Thyroid gland (tissue), 4 donors: ENCODE measurements around the gene ZNF335. TPM values are rescaled to one million over a fixed set of nuclear protein-coding genes. Genes with fewer than 3 reads are reported as not detected.

Experiments used
- DNase-seq, 2 donors: peaks; one replicate each; pipeline ENCODE4 v3.0.0-alpha.2; 2019
- H3K27ac ChIP-seq, 3 donors: fragments of 200-600 bp; sonication (generic); 1 replicate in 2 of 3; 2 replicates in 1 of 3; pipeline ENCODE4 v1.5.1; 2016 to 2019; ENCODE audit warnings: mild to moderate bottlenecking in 1 of 3, moderate library complexity in 1 of 3
- H3K27me3 ChIP-seq: fragments of 200-600 bp; sonication (generic); one replicate; pipeline ENCODE4 v1.5.1; 2019
- H3K36me3 ChIP-seq, 2 donors: fragments of 200-600 bp; sonication (generic); one replicate each; pipeline ENCODE4 v1.5.1; 2016 to 2019
- H3K4me1 ChIP-seq, 2 donors: fragments of 200-600 bp; sonication (generic); one replicate each; pipeline ENCODE4 v1.5.1; 2017 to 2019
- H3K4me3 ChIP-seq, 3 donors: fragments of 200-600 bp; sonication (generic); replicated peaks in 1 of 3; 1 replicate in 2 of 3; 2 replicates in 1 of 3; pipeline ENCODE4 v1.5.1; 2016; ENCODE audit warnings: mild to moderate bottlenecking in 1 of 3
- H3K9me3 ChIP-seq: fragments of 200-600 bp; sonication (generic); one replicate; pipeline ENCODE4 v1.5.1; 2017
- CTCF ChIP-seq, 6 experiments: fragments of 200-600 bp in 3 of 6; fragments of 450-650 bp in 3 of 6; sonication (generic) in 3 of 6; IDR thresholded peaks; one replicate each; pipeline ENCODE4 v1.5.1; 2016 to 2019; ENCODE audit warnings: antibody characterized with exemption in 6 of 6, mild to moderate bottlenecking in 2 of 6, inconsistent platforms in 1 of 6, moderate library complexity in 1 of 6
- POLR2A ChIP-seq, 2 donors: fragments of 450-650 bp; IDR thresholded peaks; one replicate each; pipeline ENCODE4 v1.6.1; 2017; ENCODE audit warnings: antibody characterized with exemption in 2 of 2, mild to moderate bottlenecking in 2 of 2, moderate library complexity in 1 of 2
- WGBS, 2 donors: methylation state at CpG; one replicate each; pipeline ENCODE4 v1.1.5; 2017; 5-methylcytosine and 5-hydroxymethylcytosine counted together
- intact Hi-C: fragments of 100-400 bp; cut with DNase I; formaldehyde crosslinking; loops from one replicate; pipeline ENCODE4 v1.15.1; 2023
- total RNA-seq, 4 donors: library from RNA; depleted of rRNA; stranded (reverse); fragments of >200 nt; gene quantifications; one replicate each; pipeline ENCODE4 v1.2.3, GENCODE V29; 2016

The ZNF335 gene
- total RNA-seq, 4 donors from 2014 or later: 18.1 to 31.6 (median 25.6) TPM

- Histone ChIP-seq H3K4me1 (no peaks in the 10 kb centered on the region), H3K9me3 (no peaks in the 10 kb centered on the region), H3K36me3 (peaks cover 6 to 8% of the 10 kb centered on the region in 2 donors), H3K27ac (no peak overlapping the region), H3K4me3 (no peak overlapping the region), H3K27me3 (no peaks in the 10 kb centered on the region)
- intact Hi-C loops: no loop called here
- no peak for DNase-seq
- WGBS, 2 donors: 88 to 90% methylated on average over 13 of the region's 13 CpGs
- TF ChIP-seq CTCF (IDR thresholded peaks at IDR 0.05): no peak
- no peak for TF ChIP-seq POLR2A (IDR thresholded peaks at IDR 0.05)
These were observed 72.8 kb downstream of the ZNF335 start for GRCh38 chr20:45899046-45899835.

Other genes starting within 250 kb of the ZNF335 start
- gene SPINT4, start 249.9 kb downstream of the ZNF335 start, total RNA-seq: not detected
- under 1 TPM in 1 of 4 donors, not detected in 3; 0.94 TPM for gene WFDC3, start 180.3 kb downstream of the ZNF335 start, total RNA-seq
- gene DNTTIP1, start 180.2 kb downstream of the ZNF335 start, total RNA-seq: 10 to 100 TPM; 22.1 to 26.4 (median 24.9) TPM
- gene UBE2C, start 159.6 kb downstream of the ZNF335 start, total RNA-seq: 1 to 10 TPM in 2 of 4 donors, under 1 TPM in 1, not detected in 1; 0.45 to 5.8 (median 2.6) TPM
- gene TNNC2, start 144.9 kb downstream of the ZNF335 start, total RNA-seq: 1 to 10 TPM in 1 of 4 donors, not detected in 3; 1.4 TPM
- gene SNX21, start 138.4 kb downstream of the ZNF335 start, total RNA-seq: 10 to 100 TPM; 41.5 to 54.9 (median 48.8) TPM
- gene ACOT8, start 114.8 kb downstream of the ZNF335 start, total RNA-seq: 10 to 100 TPM; 36.3 to 73.8 (median 50.6) TPM
- 1 to 10 TPM; 2.2 to 4.5 (median 3.9) TPM for gene ZSWIM3, start 114.6 kb downstream of the ZNF335 start, total RNA-seq
- gene ZSWIM1, start 91.0 kb downstream of the ZNF335 start, total RNA-seq: 10 to 100 TPM in 2 of 4 donors, 1 to 10 TPM in 2; 7.7 to 14.6 (median 10.9) TPM
- 1 to 10 TPM in 3 of 4 donors, not detected in 1; 3.0 to 8.8 (median 5.0) TPM for gene SPATA25, start 84.6 kb downstream of the ZNF335 start, total RNA-seq
- gene NEURL2, start 81.0 kb downstream of the ZNF335 start, total RNA-seq: 10 to 100 TPM; 12.6 to 17.4 (median 16.1) TPM
- gene CTSA, start 80.9 kb downstream of the ZNF335 start, total RNA-seq: 100 to 1,000 TPM in 1 of 4 donors, 10 to 100 TPM in 3; 42.7 to 103 (median 51.3) TPM
- 100 to 1,000 TPM in 1 of 4 donors, 10 to 100 TPM in 3; 22.7 to 260 (median 70.1) TPM for gene PLTP, start 60.0 kb downstream of the ZNF335 start, total RNA-seq
- 10 to 100 TPM; 28.1 to 63.6 (median 49.1) TPM for gene PCIF1, start 37.5 kb downstream of the ZNF335 start, total RNA-seq
- gene MMP9, start 36.7 kb upstream of the ZNF335 start, total RNA-seq: 1 to 10 TPM in 2 of 4 donors, under 1 TPM in 2; 0.33 to 1.4 (median 1.1) TPM
- gene SLC12A5, start 57.0 kb upstream of the ZNF335 start, total RNA-seq: 1 to 10 TPM in 1 of 4 donors, not detected in 3; 1.6 TPM
- gene NCOA5, start 117.8 kb upstream of the ZNF335 start, total RNA-seq: 10 to 100 TPM; 31.4 to 46.1 (median 37.4) TPM
- gene CD40, start 146.1 kb upstream of the ZNF335 start, total RNA-seq: 10 to 100 TPM; 13.0 to 15.9 (median 15.0) TPM